MM.1S (cell line): ENCODE measurements around the gene S1PR1.

Source experiments
- DNase-seq: peaks from one replicate; pipeline ENCODE4 v3.0.0-alpha.2; 2015
- H2AFZ ChIP-seq: fragments of 300-600 bp; sonication (generic); 2 replicates; pipeline ENCODE4 v1.6.0; 2016; ENCODE audit warnings: antibody characterized with exemption, low read length
- H3F3A ChIP-seq: fragments of 300-600 bp; sonication (generic); 2 replicates; pipeline ENCODE4 v1.6.1; 2016; ENCODE audit warnings: mild to moderate bottlenecking, antibody characterized with exemption, low read length, moderate library complexity, mixed read lengths; ENCODE audit not compliant: insufficient read depth
- H3K27ac ChIP-seq: fragments of 300-600 bp; sonication (generic); 2 replicates; pipeline ENCODE4 v1.5.1; 2016; ENCODE audit warnings: mild to moderate bottlenecking, low read length
- H3K27me3 ChIP-seq: fragments of 300-600 bp; sonication (generic); replicated peaks from 2 replicates; pipeline ENCODE4 v1.6.0; 2016; ENCODE audit warnings: low read length; ENCODE audit not compliant: insufficient read depth
- H3K36me3 ChIP-seq: fragments of 300-600 bp; sonication (generic); replicated peaks from 2 replicates; pipeline ENCODE4 v1.6.1; 2016; ENCODE audit warnings: mild to moderate bottlenecking, low read length, mixed read lengths; ENCODE audit not compliant: insufficient read depth
- H3K4me1 ChIP-seq: fragments of 300-600 bp; sonication (generic); 2 replicates; pipeline ENCODE4 v1.6.1; 2016; ENCODE audit warnings: low read length, mixed read lengths
- H3K4me2 ChIP-seq: fragments of 300-600 bp; sonication (generic); 2 replicates; pipeline ENCODE4 v1.6.0; 2016; ENCODE audit warnings: low read depth, low read length
- H3K4me3 ChIP-seq: fragments of 300-600 bp; sonication (generic); 2 replicates; pipeline ENCODE4 v1.5.1; 2016; ENCODE audit warnings: low read length, mixed read lengths
- H3K79me2 ChIP-seq: fragments of 300-600 bp; sonication (generic); 2 replicates; pipeline ENCODE4 v1.6.1; 2016; ENCODE audit warnings: mixed run types, low read length, mixed read lengths
- H3K9ac ChIP-seq: fragments of 300-600 bp; sonication (generic); 2 replicates; pipeline ENCODE4 v1.6.1; 2016; ENCODE audit warnings: low read length, mixed read lengths
- H3K9me2 ChIP-seq: fragments of 300-600 bp; sonication (generic); replicated peaks from 2 replicates; pipeline ENCODE4 v1.6.1; 2016; ENCODE audit warnings: mild to moderate bottlenecking, low read length, mixed read lengths; ENCODE audit not compliant: insufficient read depth
- H3K9me3 ChIP-seq: fragments of 300-600 bp; sonication (generic); replicated peaks from 2 replicates; pipeline ENCODE4 v1.6.1; 2016; ENCODE audit warnings: mild to moderate bottlenecking, low read length, mixed read lengths; ENCODE audit not compliant: insufficient read depth
- H4K20me1 ChIP-seq: fragments of 300-600 bp; sonication (generic); 2 replicates; pipeline ENCODE4 v1.6.1; 2016; ENCODE audit warnings: mild to moderate bottlenecking, low read length, moderate library complexity, mixed read lengths; ENCODE audit not compliant: insufficient read depth
- EZH2 ChIP-seq: fragments of 300-600 bp; sonication (generic); optimal IDR thresholded peaks from 2 replicates; pipeline ENCODE3; 2017; ENCODE audit warnings: low read depth, mild to moderate bottlenecking, antibody characterized with exemption, low read length, mixed read lengths
- EZH2phosphoT487 ChIP-seq: fragments of 300-600 bp; sonication (generic); IDR thresholded peaks from 2 replicates; pipeline ENCODE4 v1.6.1; 2018; ENCODE audit warnings: antibody characterized with exemption, low read length
- TF ChIP-seq, protein P1 (sequence below): fragments of 300-600 bp; sonication (generic); IDR thresholded peaks from 2 replicates; pipeline ENCODE4 v1.5.1; 2016; ENCODE audit warnings: antibody characterized with exemption, low read length, mixed read lengths

S1PR1 gene

DNA sequence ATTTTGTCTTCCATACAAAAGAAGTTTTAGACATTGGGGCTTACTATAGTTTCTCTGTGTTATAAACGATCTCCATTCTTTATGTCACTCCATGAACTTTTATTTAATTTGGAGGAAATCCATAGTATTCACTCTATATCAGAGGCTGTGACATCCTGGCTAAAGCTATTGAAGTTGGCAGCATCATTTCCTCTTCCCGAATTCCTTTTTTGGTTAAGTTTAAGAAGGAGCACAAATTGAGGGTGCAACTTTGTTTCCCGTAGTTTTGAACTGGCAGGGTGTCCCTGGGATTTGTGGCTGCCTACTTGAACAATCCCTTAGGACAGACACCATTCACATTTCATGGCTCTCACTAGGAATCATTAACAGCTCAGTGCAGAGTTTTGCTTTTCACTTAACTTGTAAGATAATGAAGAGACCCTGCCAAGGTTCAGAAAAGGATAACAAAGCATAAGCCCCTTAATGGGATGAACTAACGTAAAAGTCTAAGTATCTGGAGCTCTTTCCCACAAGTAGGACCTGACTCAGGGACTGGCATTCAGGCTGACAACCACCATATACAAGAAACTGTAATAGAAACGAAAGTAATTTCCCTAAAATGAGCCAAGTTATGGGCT lies 13.9 kb downstream of the S1PR1 start:
- no peaks in the 10 kb centered on the region for H3K36me3 ChIP-seq
- no peak overlapping the region for H3K4me3 ChIP-seq
- H3K27me3 ChIP-seq: no peaks in the 10 kb centered on the region
- peaks cover 7% of the 10 kb centered on the region; the same call in 1 of the 2 replicates for H3K4me1 ChIP-seq
- H3K9me3 ChIP-seq: no peaks in the 10 kb centered on the region
- DNase-seq: no peak
- H3K9ac ChIP-seq: no peak overlapping the region
- H3F3A ChIP-seq: peaks cover 4% of the 10 kb centered on the region; the same call in 1 of the 2 replicates
- no peaks in the 10 kb centered on the region for H3K79me2 ChIP-seq
- no peak for TF ChIP-seq EZH2phosphoT487
- no peak for TF ChIP-seq EZH2
- TF ChIP-seq, protein P1, sequence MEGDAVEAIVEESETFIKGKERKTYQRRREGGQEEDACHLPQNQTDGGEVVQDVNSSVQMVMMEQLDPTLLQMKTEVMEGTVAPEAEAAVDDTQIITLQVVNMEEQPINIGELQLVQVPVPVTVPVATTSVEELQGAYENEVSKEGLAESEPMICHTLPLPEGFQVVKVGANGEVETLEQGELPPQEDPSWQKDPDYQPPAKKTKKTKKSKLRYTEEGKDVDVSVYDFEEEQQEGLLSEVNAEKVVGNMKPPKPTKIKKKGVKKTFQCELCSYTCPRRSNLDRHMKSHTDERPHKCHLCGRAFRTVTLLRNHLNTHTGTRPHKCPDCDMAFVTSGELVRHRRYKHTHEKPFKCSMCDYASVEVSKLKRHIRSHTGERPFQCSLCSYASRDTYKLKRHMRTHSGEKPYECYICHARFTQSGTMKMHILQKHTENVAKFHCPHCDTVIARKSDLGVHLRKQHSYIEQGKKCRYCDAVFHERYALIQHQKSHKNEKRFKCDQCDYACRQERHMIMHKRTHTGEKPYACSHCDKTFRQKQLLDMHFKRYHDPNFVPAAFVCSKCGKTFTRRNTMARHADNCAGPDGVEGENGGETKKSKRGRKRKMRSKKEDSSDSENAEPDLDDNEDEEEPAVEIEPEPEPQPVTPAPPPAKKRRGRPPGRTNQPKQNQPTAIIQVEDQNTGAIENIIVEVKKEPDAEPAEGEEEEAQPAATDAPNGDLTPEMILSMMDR: no peak
- no peak overlapping the region for H2AFZ ChIP-seq
- H4K20me1 ChIP-seq: no peaks in the 10 kb centered on the region
- no peaks in the 10 kb centered on the region for H3K9me2 ChIP-seq
- H3K27ac ChIP-seq: no peak overlapping the region
- no peak overlapping the region for H3K4me2 ChIP-seq

DNA sequence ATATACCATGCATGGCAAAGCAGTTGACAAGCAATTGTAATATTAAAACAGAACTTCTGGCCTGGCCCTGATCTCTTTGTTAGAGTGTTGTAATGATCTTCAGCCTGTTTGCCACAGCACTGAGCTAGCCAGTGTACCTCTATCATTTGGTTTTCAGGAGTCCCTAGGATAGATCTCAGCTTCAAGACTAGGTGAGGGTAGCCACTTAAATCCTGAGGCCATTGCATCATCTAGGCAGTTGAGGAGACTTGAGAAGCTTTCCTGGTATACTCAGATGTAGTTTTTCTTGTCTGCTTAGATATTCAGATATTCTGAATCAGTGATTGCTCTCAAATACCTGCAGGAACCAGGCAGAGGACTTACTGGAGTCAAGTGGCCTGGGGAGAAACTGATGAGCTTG lies 14.7 kb downstream of the S1PR1 start:
- Histone ChIP-seq H3K4me3 (no peak overlapping the region), H2AFZ (no peak overlapping the region), H3K9ac (no peak overlapping the region), H3K27me3 (no peaks in the 10 kb centered on the region), H4K20me1 (no peaks in the 10 kb centered on the region), H3K9me2 (no peaks in the 10 kb centered on the region), H3K79me2 (no peaks in the 10 kb centered on the region), H3K27ac (no peak overlapping the region), H3K4me2 (no peak overlapping the region), H3F3A (peaks cover 4% of the 10 kb centered on the region; the same call in 1 of the 2 replicates), H3K36me3 (no peaks in the 10 kb centered on the region), H3K9me3 (no peaks in the 10 kb centered on the region), H3K4me1 (peaks cover 7% of the 10 kb centered on the region; the same call in 1 of the 2 replicates)
- TF ChIP-seq EZH2phosphoT487 (no peak), EZH2 (no peak)
- TF ChIP-seq, protein P1: no peak
- no peak for DNase-seq

DNA sequence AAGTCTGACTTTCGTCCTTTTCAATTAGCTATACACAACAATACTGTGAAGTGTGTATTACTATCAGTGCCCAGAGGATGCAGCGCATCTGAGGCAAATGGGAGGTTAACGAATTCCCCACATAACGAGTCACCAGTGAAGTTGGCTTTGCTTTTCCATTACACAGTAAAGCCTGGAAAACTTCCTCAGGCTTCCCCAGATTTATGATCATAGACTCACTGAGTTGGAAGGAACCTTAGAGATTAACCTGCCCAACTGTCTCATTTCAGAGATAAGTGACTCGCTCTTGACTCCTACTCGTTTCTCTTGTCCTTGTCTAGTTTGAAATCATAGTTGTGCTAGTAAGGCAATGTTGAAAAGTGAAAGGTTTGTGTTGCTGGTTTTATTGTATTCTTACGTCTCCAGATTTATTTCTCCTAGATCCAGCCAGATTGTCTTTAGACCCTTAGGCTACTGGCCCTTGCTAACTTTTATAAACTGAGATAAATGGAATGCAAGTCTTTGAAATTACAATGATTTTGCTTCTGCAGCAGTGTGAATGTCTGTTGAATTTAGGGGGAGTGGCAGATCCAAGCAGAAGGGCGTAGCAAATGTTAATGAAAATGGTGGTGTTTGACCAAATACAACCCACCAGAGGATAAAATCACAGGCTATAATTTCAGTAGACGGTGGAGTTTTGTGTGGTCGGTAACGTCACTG lies 17.3 kb downstream of the S1PR1 start:
- Histone ChIP-seq H3K4me3 (no peak overlapping the region), H3K9me3 (no peaks in the 10 kb centered on the region), H3F3A (no peaks in the 10 kb centered on the region), H3K9ac (no peak overlapping the region), H3K36me3 (no peaks in the 10 kb centered on the region), H3K4me1 (no peaks in the 10 kb centered on the region), H3K27ac (no peak overlapping the region), H3K9me2 (no peaks in the 10 kb centered on the region), H2AFZ (no peak overlapping the region), H4K20me1 (no peaks in the 10 kb centered on the region), H3K27me3 (no peaks in the 10 kb centered on the region), H3K79me2 (no peaks in the 10 kb centered on the region), H3K4me2 (no peak overlapping the region)
- TF ChIP-seq EZH2 (no peak), EZH2phosphoT487 (no peak)
- TF ChIP-seq, protein P1: no peak
- no peak for DNase-seq
